ENCODE results near the gene AATK.

AATK gene

GRCh38 chr17:81182596-81182995 is 16.6 kb upstream of the AATK start:
- DNase-seq (ENCODE audit: low read depth in 2 of 2): no peak

DNA sequence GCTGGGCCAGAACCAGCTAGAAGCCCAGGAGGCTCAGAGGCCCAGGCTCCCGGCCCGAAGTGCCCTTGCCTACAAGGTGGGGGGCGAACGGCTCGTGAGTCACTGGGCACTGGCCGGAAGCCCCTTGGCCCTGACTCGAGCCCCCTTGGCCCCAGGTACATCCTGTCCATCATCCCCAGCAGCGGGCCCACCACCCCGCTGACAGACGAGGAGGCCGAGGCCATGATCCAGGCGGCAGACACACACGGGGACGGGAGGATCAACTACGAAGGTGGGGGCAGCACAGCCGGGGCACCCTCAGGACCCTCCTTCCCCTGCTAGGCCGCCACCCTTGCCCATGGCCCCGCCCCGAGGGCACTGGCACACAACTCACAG is 15.8 kb upstream of the AATK start:
- DNase-seq (ENCODE audit: low read depth in 2 of 2): no peak

DNA sequence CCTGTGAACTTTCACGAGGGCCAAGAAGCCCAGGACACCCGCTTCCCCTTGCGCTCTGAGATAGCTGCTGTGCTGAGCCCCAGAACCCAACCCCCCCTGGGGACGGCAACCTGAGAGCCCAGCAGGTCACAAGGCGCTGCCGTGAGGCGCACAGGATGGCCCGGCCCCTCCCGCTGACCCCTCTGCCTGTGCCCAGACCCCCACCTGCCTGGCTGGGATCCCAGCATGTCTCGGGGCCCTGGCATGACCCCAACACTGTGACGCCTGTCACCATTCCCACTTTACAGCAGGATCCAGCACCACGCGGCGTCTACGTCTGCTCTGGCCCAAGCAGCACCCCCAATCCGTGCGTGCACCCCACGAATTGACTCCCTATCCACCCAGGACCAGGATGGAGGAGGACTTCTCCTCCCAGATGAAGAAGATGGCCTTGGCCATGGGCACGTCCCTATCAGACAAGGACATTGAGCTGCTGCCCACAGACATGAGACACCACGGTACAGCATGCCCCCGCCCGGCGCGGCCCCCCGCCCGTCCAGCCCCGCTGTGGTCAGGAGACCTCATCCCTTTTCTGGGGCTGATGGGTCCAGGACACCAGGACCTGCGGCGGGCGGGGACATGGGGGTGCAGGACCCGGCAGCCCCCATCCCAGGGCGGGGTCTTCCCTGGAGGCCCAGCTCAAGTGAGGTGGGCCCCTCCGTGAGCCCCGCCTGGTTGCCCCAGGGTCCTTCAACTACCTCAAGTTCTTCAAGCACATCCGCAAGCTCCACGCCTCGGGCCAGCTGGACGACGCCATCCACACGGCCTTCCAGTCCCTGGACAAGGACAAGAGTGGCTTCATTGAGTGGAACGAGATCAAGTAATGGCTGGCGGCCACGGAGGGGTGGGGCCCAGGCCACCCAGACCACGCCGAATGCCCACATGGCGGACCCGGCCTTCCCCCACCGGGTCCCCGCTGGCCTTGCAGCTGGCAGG is 15.1 kb upstream of the AATK start:
- DNase-seq (ENCODE audit: low read depth in 2 of 2): no peak

- DNase-seq (ENCODE audit: low read depth in 2 of 2): no peak
Measured at GRCh38 chr17:81179861-81180260, 13.8 kb upstream of the AATK start.

- DNase-seq (ENCODE audit: low read depth in 2 of 2): no peak
Measured at GRCh38 chr17:81179220-81179619, 13.2 kb upstream of the AATK start.

- DNase-seq (ENCODE audit: low read depth in 2 of 2): no peak
Measured at GRCh38 chr17:81178136-81179091, 12.4 kb upstream of the AATK start.

DNA sequence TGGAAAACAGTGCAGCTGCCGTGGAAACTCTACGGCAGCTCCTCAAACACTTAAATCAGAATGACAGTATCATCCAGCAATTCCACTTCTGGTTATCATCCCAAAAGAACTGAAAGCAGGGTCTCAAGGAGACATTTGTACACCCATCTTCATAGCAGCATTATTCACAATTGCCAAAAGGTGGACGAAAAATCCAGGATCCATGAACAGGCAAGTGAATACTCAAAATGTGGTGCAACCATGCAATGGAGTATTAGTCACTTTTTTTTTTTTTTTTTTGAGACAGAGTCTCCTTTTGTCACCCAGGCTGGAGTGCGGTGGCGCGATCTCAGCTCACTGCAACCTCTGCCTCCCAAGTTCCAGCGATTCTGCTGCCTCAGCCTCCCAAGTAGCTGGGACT is 10.6 kb upstream of the AATK start:
- no peak for DNase-seq (ENCODE audit: low read depth in 2 of 2)

GRCh38 chr17:81173762-81174155 is 7.7 kb upstream of the AATK start:
- no peak for DNase-seq (ENCODE audit: low read depth in 2 of 2)

GRCh38 chr17:81173052-81173761 is 7.2 kb upstream of the AATK start:
- DNase-seq (ENCODE audit: low read depth in 2 of 2): no peak

DNA sequence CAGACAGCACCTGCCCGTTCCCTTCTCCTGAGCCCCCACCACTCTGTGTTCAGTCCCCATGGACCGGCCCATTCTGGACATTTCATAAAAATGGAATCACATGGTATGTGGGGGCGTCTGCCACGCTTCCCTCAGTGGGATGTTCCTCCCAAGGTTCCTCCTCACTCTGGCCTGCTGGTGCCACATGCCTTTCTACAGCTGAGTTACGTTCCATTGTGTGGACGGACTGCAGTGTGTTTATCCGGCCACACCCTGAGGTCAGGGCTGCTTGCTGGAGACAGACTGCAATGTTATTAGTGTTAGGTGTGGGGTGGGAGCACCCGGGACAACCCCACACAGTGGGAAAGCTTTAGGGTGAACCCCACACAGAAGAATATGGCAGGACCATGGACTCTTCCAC is 5.9 kb upstream of the AATK start:
- no peak for DNase-seq (ENCODE audit: low read depth in 2 of 2)

GRCh38 chr17:81170727-81171494 is 4.9 kb upstream of the AATK start:
- DNase-seq (ENCODE audit: low read depth in 2 of 2): no peak

GRCh38 chr17:81169870-81170309 is 3.9 kb upstream of the AATK start:
- no peak for DNase-seq (ENCODE audit: low read depth in 2 of 2)

GRCh38 chr17:81167638-81168037 is 1.6 kb upstream of the AATK start:
- DNase-seq (ENCODE audit: low read depth in 2 of 2): no peak

DNA sequence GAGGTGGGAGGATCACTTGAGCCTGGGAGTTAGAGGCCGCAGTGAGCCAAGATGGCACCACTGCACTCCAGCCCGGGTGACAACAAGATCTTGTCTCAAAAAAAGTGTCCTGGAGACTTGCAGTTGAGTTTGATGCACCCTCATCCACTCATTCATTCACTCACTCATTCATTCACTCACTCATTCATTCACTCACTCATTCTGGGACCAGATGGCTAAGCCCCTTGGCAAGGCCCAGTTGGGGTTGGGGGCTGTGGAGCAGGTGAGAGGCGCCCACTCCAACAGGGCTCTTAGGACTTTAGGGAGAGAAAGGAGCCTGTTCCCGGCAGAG is 1.1 kb upstream of the AATK start:
- DNase-seq (ENCODE audit: low read depth in 2 of 2): no peak

DNA sequence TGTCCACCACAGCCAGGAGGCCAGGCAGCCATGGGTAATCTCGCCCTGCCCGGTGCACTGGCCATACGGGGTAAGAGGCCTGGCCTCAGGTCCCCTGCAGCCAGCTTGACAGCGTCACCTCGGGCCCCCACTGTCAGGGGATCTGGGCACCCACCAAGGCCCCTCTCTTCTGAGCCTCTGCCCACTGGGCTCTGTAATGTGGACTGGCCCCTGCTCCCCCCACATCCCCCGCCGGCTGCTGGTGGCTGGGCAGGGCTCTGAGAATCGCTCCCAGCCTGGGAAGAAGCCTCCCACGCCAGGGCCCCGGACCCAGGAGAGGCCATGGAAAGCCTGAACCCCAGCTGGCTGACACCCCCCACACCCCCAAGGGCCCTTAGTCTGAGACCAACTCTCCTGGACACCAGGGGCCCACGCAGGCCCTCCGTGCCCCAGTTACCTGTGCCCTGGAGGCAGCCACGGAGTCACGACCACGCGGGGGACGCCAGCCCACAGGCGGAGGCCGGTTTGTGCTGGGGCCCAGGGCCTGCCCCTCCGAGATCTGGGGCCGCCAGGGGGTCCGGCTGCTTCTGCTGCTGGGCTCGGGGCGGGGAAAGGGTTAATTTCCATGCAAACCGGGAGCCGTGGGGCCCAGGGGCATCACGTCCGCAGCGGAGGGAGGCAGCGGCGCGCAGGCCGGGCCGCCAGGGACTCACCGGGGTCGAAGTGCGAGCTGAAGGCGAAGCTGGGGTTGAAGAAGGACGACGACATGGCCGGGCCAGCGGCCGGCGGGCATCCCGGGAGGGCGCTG is 582 bp downstream of the AATK start, which contains the start of gene PVALEF:
TSS of gene PVALEF (plus strand) at position 262 of the 787 bp plus-strand sequence. CDS start 15,720 bp downstream, outside the sequence.
- no peak for DNase-seq (ENCODE audit: low read depth in 2 of 2)

DNA sequence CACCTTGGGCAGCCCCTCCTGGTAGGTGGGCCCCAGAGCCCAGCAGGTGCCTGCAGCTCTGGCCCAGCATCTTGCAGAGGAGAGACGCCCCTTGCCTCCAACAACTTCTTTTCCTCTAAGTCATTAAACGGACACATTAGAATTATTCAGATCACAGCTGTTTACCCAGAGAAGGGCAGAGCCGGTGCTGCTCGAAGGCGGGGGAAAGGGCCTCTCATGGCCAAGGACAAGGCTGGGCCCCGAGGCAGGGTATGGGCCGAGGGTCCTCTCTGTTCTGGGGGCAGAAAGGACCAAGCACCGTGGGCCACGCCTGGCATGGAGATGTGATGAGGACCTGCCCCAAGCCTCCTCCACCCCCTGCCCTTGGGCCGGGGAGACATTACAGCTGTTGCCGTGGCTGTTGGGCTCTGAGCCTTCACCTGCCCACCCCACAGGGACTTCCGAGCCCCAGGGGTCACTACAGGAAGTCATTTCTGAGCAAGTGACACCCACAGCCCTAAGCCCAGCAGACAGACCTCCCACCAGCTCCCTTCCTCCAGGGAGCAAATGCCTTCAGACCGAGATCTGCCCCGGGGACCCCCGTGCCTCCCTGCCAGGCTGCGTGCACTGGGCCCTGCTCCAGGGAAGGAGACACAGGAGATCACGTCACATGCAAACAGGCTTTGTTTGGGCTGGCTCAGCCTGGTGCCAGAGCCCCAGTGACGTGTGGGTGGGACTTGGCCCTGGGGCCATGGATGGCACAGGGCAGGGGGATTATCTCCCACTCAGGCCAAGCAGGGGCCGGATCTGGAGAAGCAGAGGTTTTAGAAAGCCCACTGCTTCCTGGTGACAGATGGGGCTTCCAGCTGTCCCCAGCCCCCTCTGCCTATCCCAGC is 1.4 kb downstream of the AATK start:
- no peak for DNase-seq (ENCODE audit: low read depth in 2 of 2)

- no peak for DNase-seq (ENCODE audit: low read depth in 2 of 2)
Measured at GRCh38 chr17:81163703-81164370, 2.2 kb downstream of the AATK start.

GRCh38 chr17:81163051-81163695 is 2.8 kb downstream of the AATK start:
- no peak for DNase-seq (ENCODE audit: low read depth in 2 of 2)

All from stimulated activated CD8-positive, alpha-beta memory T cell treated with anti-CD3 and anti-CD28 coated beads, Interleukin-2, amount 100 ng/mL, for 48 hours (primary cell).